OCI-LY7 (cell line): ENCODE data around the gene SLC9A3. TPM values are rescaled to one million over a fixed set of nuclear protein-coding genes. Genes with fewer than 3 reads are reported as not detected.

Experiments
- BruUV-seq: library from RNA; stranded (reverse); fragments of 400-500 nt; replicated peaks from 2 replicates; lab custom pipeline; 2021; lab: Mats Ljungman, UMichigan
- CTCF ChIA-PET: fragments of 300-600 bp; sonication (Branson Sonifier 250); formaldehyde crosslinking; loops from one replicate; lab custom pipeline; 2022; ENCODE audit warnings: antibody characterized with exemption; ENCODE audit not compliant: unreplicated experiment; lab: Charles Lee
- POLR2A ChIA-PET: fragments of 300-600 bp; sonication (Branson Sonifier 250); formaldehyde crosslinking; loops from one replicate; lab custom pipeline; 2022; ENCODE audit warnings: antibody characterized with exemption; lab: Charles Lee
- DNase-seq: peaks from one replicate; pipeline ENCODE4 v3.0.0-alpha.2; 2015; ENCODE audit warnings: low spot score
- H2AFZ ChIP-seq: fragments of 200-600 bp; sonication (generic), shearing (Covaris generic); 2 replicates; pipeline ENCODE4 v1.6.1; 2014; ENCODE audit warnings: mild to moderate bottlenecking, antibody characterized with exemption, low read length, moderate library complexity
- H3K27ac ChIP-seq: fragments of 200-600 bp; sonication (generic); 2 replicates; pipeline ENCODE4 v1.5.1; 2014; ENCODE audit warnings: mixed run types, low read depth, mild to moderate bottlenecking, moderate library complexity, low read length, inconsistent platforms; ENCODE audit not compliant: poor library complexity, severe bottlenecking
- H3K36me3 ChIP-seq: fragments of 200-600 bp; sonication (generic); 2 replicates; pipeline ENCODE4 v1.6.1; 2014; ENCODE audit warnings: mild to moderate bottlenecking, antibody characterized with exemption, low read length, moderate library complexity, mixed read lengths; ENCODE audit not compliant: insufficient read depth
- H3K4me1 ChIP-seq: fragments of 200-600 bp; sonication (generic); 2 replicates; pipeline ENCODE4 v1.5.1; 2014; ENCODE audit warnings: mild to moderate bottlenecking, low read length; ENCODE audit not compliant: insufficient read depth, poor library complexity, severe bottlenecking
- H3K4me2 ChIP-seq: fragments of 200-600 bp; sonication (generic); 2 replicates; pipeline ENCODE4 v1.6.1; 2014; ENCODE audit warnings: mild to moderate bottlenecking, low read length
- H3K4me3 ChIP-seq: fragments of 200-600 bp; sonication (generic); 2 replicates; pipeline ENCODE4 v1.5.1; 2014; ENCODE audit warnings: mild to moderate bottlenecking, low read depth, low read length; ENCODE audit not compliant: poor library complexity, severe bottlenecking
- H3K79me2 ChIP-seq: fragments of 200-600 bp; sonication (generic); 2 replicates; pipeline ENCODE4 v1.6.1; 2016; ENCODE audit warnings: low read depth, mild to moderate bottlenecking, low read length, moderate library complexity, mixed read lengths; ENCODE audit not compliant: insufficient read depth
- H3K9me2 ChIP-seq: fragments of 200-600 bp; sonication (generic); 2 replicates; pipeline ENCODE4 v1.6.1; 2016; ENCODE audit warnings: mild to moderate bottlenecking, low read length, mixed read lengths; ENCODE audit not compliant: insufficient read depth
- H3K9me3 ChIP-seq: fragments of 200-600 bp; sonication (generic); 2 replicates; pipeline ENCODE4 v1.6.1; 2014; ENCODE audit warnings: mild to moderate bottlenecking, mixed run types, low read length, mixed read lengths
- H4K20me1 ChIP-seq: fragments of 200-600 bp; sonication (generic); 2 replicates; pipeline ENCODE4 v1.6.1; 2014; ENCODE audit warnings: mild to moderate bottlenecking, antibody characterized with exemption, low read length, moderate library complexity, mixed read lengths; ENCODE audit not compliant: insufficient read depth
- EZH2phosphoT487 ChIP-seq: fragments of 200-600 bp; sonication (generic); IDR thresholded peaks from 2 replicates; pipeline ENCODE4 v1.6.1; 2018; ENCODE audit warnings: low read depth, borderline replicate concordance, mild to moderate bottlenecking, mixed run types, antibody characterized with exemption, low read length, moderate library complexity, mixed read lengths
- intact Hi-C: fragments of 100-400 bp; cut with micrococcal nuclease; formaldehyde crosslinking; loops from one replicate; pipeline ENCODE4 v1.10.0; 2022; ENCODE audit not compliant: unreplicated experiment
- total RNA-seq, 2 experiments: library from RNA; depleted of rRNA in 1 of 2; stranded (reverse); fragments of >200 nt in 1 of 2; shearing (Covaris generic) in 1 of 2; gene quantifications; 2 replicates each; pipeline ENCODE4 v1.2.3, GENCODE V29; 2014 to 2022
- TF ChIP-seq, protein P1 (sequence below): fragments of 200-600 bp; sonication (generic); conservative IDR thresholded peaks from 2 replicates; pipeline ENCODE4 v1.5.1; 2014; ENCODE audit warnings: mild to moderate bottlenecking, antibody characterized with exemption, low read length, moderate library complexity, mixed read lengths

The SLC9A3 gene
- total RNA-seq, 2 experiments from 2014 or later, result 2.0 to 4.3 TPM

DNA sequence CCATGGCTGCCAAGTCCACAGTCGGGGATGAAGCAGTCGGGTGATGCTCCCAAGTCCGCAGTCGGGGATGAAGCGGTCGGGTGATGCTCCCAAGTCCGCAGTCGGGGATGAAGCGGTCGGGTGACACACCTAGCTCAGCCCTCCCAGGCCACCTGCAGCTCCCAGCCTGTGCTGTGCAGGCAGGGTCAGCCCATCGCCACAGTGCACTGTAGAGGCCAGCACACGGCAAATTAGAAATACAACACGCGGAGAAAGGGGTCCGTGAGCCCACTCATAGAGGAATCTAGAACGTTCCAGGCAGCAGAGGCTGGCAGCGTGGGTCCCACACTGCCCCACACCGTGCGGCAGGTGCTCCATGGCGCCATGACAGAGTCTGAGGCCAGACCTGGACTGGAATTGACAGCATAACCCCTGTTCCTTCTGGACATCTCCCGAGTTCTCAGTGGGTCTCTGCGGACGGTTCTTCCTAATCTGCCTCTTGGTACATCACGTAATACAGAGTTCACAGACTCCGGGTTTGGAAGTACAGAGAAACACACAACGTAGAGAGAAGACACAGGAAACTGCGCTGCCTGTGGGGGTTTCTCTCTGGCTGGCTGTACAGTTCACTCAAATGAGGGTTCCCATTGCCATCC is 89.0 kb downstream of the SLC9A3 start:
- no peaks in the 10 kb centered on the region for H3K36me3 ChIP-seq
- POLR2A ChIA-PET, result no interaction called here
- no peaks in the 10 kb centered on the region for H3K79me2 ChIP-seq
- H3K9me2 ChIP-seq, result no peaks in the 10 kb centered on the region
- no peak overlapping the region for H3K4me2 ChIP-seq
- intact Hi-C loops, result no loop called here
- no peak overlapping the region for H3K27ac ChIP-seq
- H2AFZ ChIP-seq, result no peak overlapping the region
- no peak for DNase-seq
- H3K9me3 ChIP-seq, result no peaks in the 10 kb centered on the region
- H3K4me1 ChIP-seq, result peaks cover 1% of the 10 kb centered on the region
- BruUV-seq, result no TSS peak
- TF ChIP-seq, protein P1, sequence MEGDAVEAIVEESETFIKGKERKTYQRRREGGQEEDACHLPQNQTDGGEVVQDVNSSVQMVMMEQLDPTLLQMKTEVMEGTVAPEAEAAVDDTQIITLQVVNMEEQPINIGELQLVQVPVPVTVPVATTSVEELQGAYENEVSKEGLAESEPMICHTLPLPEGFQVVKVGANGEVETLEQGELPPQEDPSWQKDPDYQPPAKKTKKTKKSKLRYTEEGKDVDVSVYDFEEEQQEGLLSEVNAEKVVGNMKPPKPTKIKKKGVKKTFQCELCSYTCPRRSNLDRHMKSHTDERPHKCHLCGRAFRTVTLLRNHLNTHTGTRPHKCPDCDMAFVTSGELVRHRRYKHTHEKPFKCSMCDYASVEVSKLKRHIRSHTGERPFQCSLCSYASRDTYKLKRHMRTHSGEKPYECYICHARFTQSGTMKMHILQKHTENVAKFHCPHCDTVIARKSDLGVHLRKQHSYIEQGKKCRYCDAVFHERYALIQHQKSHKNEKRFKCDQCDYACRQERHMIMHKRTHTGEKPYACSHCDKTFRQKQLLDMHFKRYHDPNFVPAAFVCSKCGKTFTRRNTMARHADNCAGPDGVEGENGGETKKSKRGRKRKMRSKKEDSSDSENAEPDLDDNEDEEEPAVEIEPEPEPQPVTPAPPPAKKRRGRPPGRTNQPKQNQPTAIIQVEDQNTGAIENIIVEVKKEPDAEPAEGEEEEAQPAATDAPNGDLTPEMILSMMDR, result no peak
- no peak for TF ChIP-seq EZH2phosphoT487
- CTCF ChIA-PET, result no interaction called here
- no peaks in the 10 kb centered on the region for H4K20me1 ChIP-seq
- H3K4me3 ChIP-seq, result no peak overlapping the region

DNA sequence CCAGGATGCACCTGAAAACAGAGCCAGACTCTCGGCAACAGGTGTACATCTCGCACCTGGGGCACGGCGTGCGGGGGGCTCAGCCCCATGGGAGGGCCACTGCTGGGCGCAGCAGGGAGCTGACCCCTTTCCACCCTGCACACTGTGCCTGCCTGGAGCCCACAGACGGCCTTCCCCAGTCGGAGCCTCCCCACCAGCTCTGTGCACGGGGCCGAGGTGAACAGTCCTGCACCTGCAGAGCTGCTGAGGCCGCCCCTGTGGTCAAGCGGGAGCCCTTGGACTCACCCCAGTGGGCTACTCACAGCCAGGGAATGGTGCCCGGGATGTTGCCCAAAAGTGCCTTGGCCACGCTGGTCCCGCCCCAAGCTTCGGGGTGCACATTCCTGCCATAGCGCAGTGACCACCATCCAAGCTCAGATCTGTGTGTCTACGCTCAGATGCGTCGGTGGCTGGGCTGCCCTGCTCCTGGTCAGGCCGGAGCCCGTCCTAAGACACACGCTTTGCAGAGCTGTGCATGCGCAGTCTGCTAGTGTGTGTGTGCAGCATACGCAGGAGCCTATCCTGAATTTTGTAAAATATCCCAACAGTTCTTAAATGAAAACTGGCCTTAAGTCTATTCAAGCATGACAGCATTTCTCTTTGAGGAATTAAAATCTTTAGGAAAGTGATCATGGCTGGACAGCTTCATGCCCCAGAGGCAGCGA is 89.7 kb downstream of the SLC9A3 start:
- no TSS peak for BruUV-seq
- no peak for TF ChIP-seq EZH2phosphoT487
- TF ChIP-seq, protein P1, result no peak
- Histone ChIP-seq H3K4me3 (no peak overlapping the region), H3K36me3 (no peaks in the 10 kb centered on the region), H3K9me3 (no peaks in the 10 kb centered on the region), H3K4me1 (no peaks in the 10 kb centered on the region), H3K27ac (no peak overlapping the region), H3K9me2 (no peaks in the 10 kb centered on the region), H2AFZ (no peak overlapping the region), H4K20me1 (no peaks in the 10 kb centered on the region), H3K79me2 (no peaks in the 10 kb centered on the region), H3K4me2 (no peak overlapping the region)
- DNase-seq, result no peak
- ChIA-PET POLR2A (no interaction called here), CTCF (no interaction called here)
- intact Hi-C loops, result no loop called here

DNA sequence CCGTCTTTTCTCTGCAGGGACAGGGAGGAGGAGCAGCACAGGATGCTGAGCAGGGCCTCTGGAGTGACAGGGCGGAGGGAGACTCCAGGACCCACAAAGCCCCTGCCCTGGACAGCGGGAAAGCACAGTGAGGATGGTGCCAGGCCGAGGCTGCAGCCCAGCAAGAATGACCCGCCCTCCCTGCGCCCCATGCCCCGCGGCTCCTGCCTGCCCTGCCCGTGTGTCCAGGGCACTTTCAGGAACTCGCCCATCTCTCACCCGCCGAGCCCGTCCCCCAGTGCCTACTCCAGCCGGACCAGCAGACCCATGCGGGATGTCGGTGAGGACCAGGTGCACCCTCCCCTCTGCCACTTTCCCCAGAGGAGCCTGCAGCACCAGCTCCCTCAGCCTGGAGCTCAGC is 90.4 kb downstream of the SLC9A3 start:
- intact Hi-C loops, result no loop called here
- ChIA-PET CTCF (no interaction called here), POLR2A (interaction anchor here (0.5 kb wide), 1 partner anchor 30 kb away, joined by 3 read pairs; no protein-coding TSS in a partner anchor)
- H4K20me1 ChIP-seq, result no peaks in the 10 kb centered on the region
- no peaks in the 10 kb centered on the region for H3K36me3 ChIP-seq
- no peaks in the 10 kb centered on the region for H3K4me1 ChIP-seq
- no peak overlapping the region for H3K4me2 ChIP-seq
- no TSS peak for BruUV-seq
- H3K27ac ChIP-seq, result no peak overlapping the region
- H3K79me2 ChIP-seq, result no peaks in the 10 kb centered on the region
- TF ChIP-seq, protein P1, result no peak
- no peak for TF ChIP-seq EZH2phosphoT487
- H3K9me3 ChIP-seq, result no peaks in the 10 kb centered on the region
- no peak overlapping the region for H2AFZ ChIP-seq
- H3K9me2 ChIP-seq, result no peaks in the 10 kb centered on the region
- no peak overlapping the region for H3K4me3 ChIP-seq
- no peak for DNase-seq
